ENCODE measurements around the gene TNRC18. TPM values are rescaled to one million over a fixed set of nuclear protein-coding genes. Genes with fewer than 3 reads are reported as not detected.

The TNRC18 gene
- total and polyA plus RNA-seq, 2 of the 8 experiments (the other 6 are each of a cell fraction or from before 2014, with no cell fraction given): 1.7 to 8.6 TPM

GRCh38 chr7:5370454-5371353 lies 52.9 kb downstream of the TNRC18 start:
- 91% methylated on average over 45 of the region's 55 CpGs; no CpG with 5 or more reads in 1 of the 2 experiments for WGBS, 2 experiments (ENCODE audit: extremely low coverage in 1 of 2, insufficient coverage in 1 of 2, insufficient read length in 1 of 2, insufficient replicate concordance in 2 of 2, low coverage in 1 of 2, low lambda C conversion rate in 2 of 2, missing lambda C conversion rate in 1 of 2)
- Histone ChIP-seq H2AFZ (ENCODE audit: low read length) (no peak overlapping the region), H4K8ac (ENCODE audit: extremely low read depth, insufficient read depth, low read length) (peak overlapping the region; percentile 71), H4K91ac (replicated peaks; ENCODE audit: insufficient read length, low read length) (no peak overlapping the region), H4K5ac (ENCODE audit: insufficient read length, low read depth, low read length) (no peak overlapping the region), H3K14ac (ENCODE audit: insufficient read length) (no peak overlapping the region), H3K4me2 (ENCODE audit: insufficient read depth in 1 of 2, low read depth in 2 of 2, low read length in 2 of 2) (no peak overlapping the region), H2BK5ac (ENCODE audit: low read depth, low read length) (no peak overlapping the region), H3K18ac (ENCODE audit: extremely low read depth, low read length) (no peak overlapping the region; the same call in 1 of the 2 replicates), H3K79me1 (ENCODE audit: low read depth, low read length) (no peaks in the 10 kb centered on the region), H2BK20ac (ENCODE audit: low read length) (no peak overlapping the region), H3K56ac (replicated peaks; ENCODE audit: insufficient read length, low read depth, low read length) (no peak overlapping the region), H3K27me3 (replicated peaks in 1 of 4; ENCODE audit: control insufficient read depth in 3 of 4, extremely low read depth in 1 of 4, insufficient read depth in 3 of 4, low read length in 3 of 4) (no peaks in the 10 kb centered on the region), H3K4me1 (replicated peaks in 1 of 4; ENCODE audit: control insufficient read depth in 3 of 4, insufficient read depth in 4 of 4, low read length in 3 of 4) (no peaks in the 10 kb centered on the region; a peak in 4 of 7 replicates), H3K9me3 (ENCODE audit: insufficient read depth in 2 of 2, low read depth in 1 of 2, low read length in 1 of 2) (no peaks in the 10 kb centered on the region), H3K79me2 (ENCODE audit: control insufficient read depth in 1 of 2, insufficient read depth in 2 of 2, low read length in 2 of 2) (no peaks in the 10 kb centered on the region), H3K23ac (ENCODE audit: insufficient read length) (no peak overlapping the region), H3K36me3 (ENCODE audit: control insufficient read depth in 2 of 4, insufficient read depth in 4 of 4, low read length in 3 of 4) (no peaks in the 10 kb centered on the region), H3K27ac (ENCODE audit: low read depth, low read length) (no peak overlapping the region), H2BK120ac (replicated peaks; ENCODE audit: low read depth, low read length) (no peak overlapping the region), H3K4ac (replicated peaks; ENCODE audit: insufficient read length, low read depth, low read length) (no peak overlapping the region), H3K4me3 (ENCODE audit: extremely low read depth in 1 of 4, insufficient read depth in 2 of 4, low read depth in 3 of 4, low read length in 4 of 4) (no peak overlapping the region), H2BK15ac (ENCODE audit: low read length) (no peak overlapping the region), H2BK12ac (ENCODE audit: low read depth, low read length) (no peak overlapping the region), H2AK5ac (ENCODE audit: low read depth, low read length) (no peak overlapping the region), H3K23me2 (ENCODE audit: low read depth, low read length) (no peaks in the 10 kb centered on the region), H4K20me1 (replicated peaks in 1 of 2; ENCODE audit: control insufficient read depth in 1 of 2, insufficient read depth in 2 of 2, low read length in 2 of 2) (no peaks in the 10 kb centered on the region), H3K9ac (replicated peaks in 1 of 4; ENCODE audit: extremely low read depth in 1 of 4, low read depth in 3 of 4, low read length in 3 of 4) (no peak overlapping the region)
- CTCF ChIA-PET (ENCODE audit: partially characterized antibody): interaction anchor here (0.7 to 1.5 kb wide), 9 partner anchors 9 to 124 kb away, joined by 3 to 5 read pairs (median 3); no protein-coding TSS in a partner anchor
- FAIRE-seq: no peak
- POLR2A ChIA-PET (ENCODE audit: partially characterized antibody): interaction anchor here (1.0 to 1.2 kb wide), 4 partner anchors 12 to 63 kb away, joined by 3 read pairs; no protein-coding TSS in a partner anchor
- DNase-seq (ENCODE audit: low read depth in 1 of 2, low spot score in 2 of 2): no peak
- TF ChIP-seq PHF8 (conservative IDR thresholded peaks at IDR 0.05; ENCODE audit: low read depth, low read length) (no peak), BRCA1 (IDR thresholded peaks at IDR 0.05; ENCODE audit: low read depth, low read length) (no peak)
